B cell (primary cell): Measurements from ENCODE around the gene TBCC. TPM values are rescaled to one million over a fixed set of nuclear protein-coding genes. Genes with fewer than 3 reads are reported as not detected.

Experiments used
- ATAC-seq: fragments of 200-7000 bp; cut with Tn5 transposase; one replicate; pipeline ENCODE4 v1.10.0; 2021; ENCODE audit warnings: low read depth, mild to moderate bottlenecking, moderate number of reproducible peaks, moderate library complexity
- CTCF ChIA-PET: fragments of 350-600 bp; sonication (Branson Sonifier 250); formaldehyde crosslinking; loops from one replicate; lab custom pipeline; 2021; ENCODE audit warnings: antibody characterized with exemption, inconsistent platforms; lab: Charles Lee
- POLR2A ChIA-PET: fragments of 350-600 bp; sonication (Branson Sonifier 250); formaldehyde crosslinking; loops from one replicate; lab custom pipeline; 2021; ENCODE audit warnings: antibody characterized with exemption; lab: Charles Lee
- DNase-seq: peaks from one replicate; pipeline ENCODE4 v3.0.0; 2013
- H2AFZ ChIP-seq: 2 replicates; pipeline ENCODE4 v1.6.1; 2012; ENCODE audit warnings: mild to moderate bottlenecking, low read depth, low read length; ENCODE audit not compliant: insufficient read depth, poor library complexity, severe bottlenecking
- H3K27ac ChIP-seq, 2 donors: 1 replicate in 1 of 2; 2 replicates in 1 of 2; pipeline ENCODE4 v1.5.1; 2012 to 2013; ENCODE audit warnings: low read length in 2 of 2, mild to moderate bottlenecking in 2 of 2, moderate library complexity in 1 of 2
- H3K27me3 ChIP-seq, 4 experiments: fragments of 200-600 bp in 1 of 4; sonication (generic) in 1 of 4; replicated peaks in 1 of 4; 1 replicate in 2 of 4; 2 replicates in 2 of 4; pipeline versions ENCODE4 v1.6.1 to v1.7.0; 2013 to 2016; ENCODE audit warnings: low read length in 3 of 4, mild to moderate bottlenecking in 2 of 4, mixed read lengths in 1 of 4, moderate library complexity in 1 of 4; ENCODE audit not compliant: insufficient read depth in 4 of 4, control insufficient read depth in 3 of 4; ENCODE audit errors: control extremely low read depth in 1 of 4
- H3K36me3 ChIP-seq, 2 experiments: replicated peaks in 1 of 2; 1 replicate in 1 of 2; 2 replicates in 1 of 2; pipeline versions ENCODE4 v1.6.1 to v1.7.1; 2013; ENCODE audit warnings: low read length in 1 of 2; ENCODE audit not compliant: insufficient read depth in 2 of 2, control insufficient read depth in 1 of 2; ENCODE audit errors: control extremely low read depth in 1 of 2, extremely low read depth in 1 of 2
- H3K4me1 ChIP-seq, 2 donors: fragments of 200-600 bp in 1 of 2; sonication (generic) in 1 of 2; 1 replicate in 1 of 2; 2 replicates in 1 of 2; pipeline versions ENCODE4 v1.5.1 to v1.6.1; 2013 to 2017; ENCODE audit warnings: low read length in 2 of 2; ENCODE audit not compliant: control insufficient read depth in 2 of 2, insufficient read depth in 2 of 2
- H3K4me2 ChIP-seq: replicated peaks from 2 replicates; pipeline ENCODE3; 2012; ENCODE audit warnings: mild to moderate bottlenecking, low read depth, low read length; ENCODE audit not compliant: poor library complexity, severe bottlenecking
- H3K4me3 ChIP-seq, 5 experiments: fragments of 200-600 bp in 1 of 5; sonication (generic) in 1 of 5; 1 replicate in 3 of 5; 2 replicates in 2 of 5; pipeline versions ENCODE4 v1.5.1 to v1.7.0; 2011 to 2016; ENCODE audit warnings: low read length in 4 of 5, mild to moderate bottlenecking in 4 of 5, low read depth in 2 of 5, control low read depth in 1 of 5, moderate library complexity in 1 of 5; ENCODE audit not compliant: insufficient read depth in 1 of 5; ENCODE audit errors: control extremely low read depth in 1 of 5, extremely low read depth in 1 of 5
- H3K79me2 ChIP-seq: fragments of 200-600 bp; sonication (generic); one replicate; pipeline ENCODE4 v1.6.0; 2016; ENCODE audit warnings: low read length; ENCODE audit not compliant: control insufficient read depth, insufficient read depth
- H3K9ac ChIP-seq: fragments of 200-600 bp; sonication (generic); 2 replicates; pipeline ENCODE4 v1.6.1; 2017; ENCODE audit warnings: mild to moderate bottlenecking, low read length, moderate library complexity
- H3K9me3 ChIP-seq, 3 donors: one replicate each; pipeline versions ENCODE4 v1.6.1 to v1.7.1; 2013; ENCODE audit warnings: low read length in 2 of 3; ENCODE audit not compliant: control insufficient read depth in 2 of 3, insufficient read depth in 1 of 3; ENCODE audit errors: control extremely low read depth in 1 of 3
- H4K20me1 ChIP-seq: 2 replicates; pipeline ENCODE4 v1.6.0; 2012; ENCODE audit warnings: mild to moderate bottlenecking, low read length; ENCODE audit not compliant: insufficient read depth, control insufficient read depth, poor library complexity, severe bottlenecking
- H3K27ac Mint-ChIP-seq: one replicate; pipeline ENCODE4 v1.8.0; 2021; ENCODE audit warnings: mixed read lengths
- H3K27me3 Mint-ChIP-seq: one replicate; pipeline ENCODE4 v1.8.0; 2021; ENCODE audit warnings: mixed read lengths
- H3K4me1 Mint-ChIP-seq: one replicate; pipeline ENCODE4 v1.8.0; 2021; ENCODE audit warnings: mixed read lengths
- H3K4me3 Mint-ChIP-seq: one replicate; pipeline ENCODE4 v1.8.0; 2021; ENCODE audit warnings: mixed read lengths
- H3K9me3 Mint-ChIP-seq: one replicate; pipeline ENCODE4 v1.8.0; 2022; ENCODE audit warnings: mixed read lengths; ENCODE audit not compliant: insufficient read depth
- CTCF ChIP-seq: fragments of 200-600 bp; IDR thresholded peaks from one replicate; pipeline ENCODE4 v1.8.0; 2022; ENCODE audit warnings: antibody characterized with exemption, mild to moderate bottlenecking
- EZH2 ChIP-seq: IDR thresholded peaks from 2 replicates; pipeline ENCODE4 v1.6.1; 2012; ENCODE audit warnings: borderline replicate concordance, low read depth, mild to moderate bottlenecking, moderate library complexity, low read length; ENCODE audit not compliant: insufficient read depth, poor library complexity, severe bottlenecking
- WGBS: methylation state at CpG from one replicate; pipeline ENCODE4 v1.1.5; 2013; ENCODE audit warnings: missing lambda C conversion rate; ENCODE audit not compliant: insufficient coverage; 5-methylcytosine and 5-hydroxymethylcytosine counted together
- intact Hi-C: fragments of 100-400 bp; cut with micrococcal nuclease; formaldehyde crosslinking; loops from one replicate; pipeline ENCODE4 v1.10.0; 2022
- polyA plus RNA-seq: library from polyadenylated mRNA; depleted of rRNA; stranded (reverse); fragments of >200 nt; gene quantifications from 2 replicates; pipeline ENCODE4 v1.2.3, GENCODE V29; 2012
- total RNA-seq, 2 donors: library from RNA; stranded (reverse); fragments of 120-200 nt in 1 of 2; gene quantifications; 1 replicate in 1 of 2; 2 replicates in 1 of 2; pipeline versions ENCODE4 v1.2.3 to v1.2.4, GENCODE V29; 2013 to 2022

The TBCC gene
- total and polyA plus RNA-seq, 2 donors (not counting 1 experiment from before 2014, with no cell fraction given): 35.7 to 55.7 TPM

DNA sequence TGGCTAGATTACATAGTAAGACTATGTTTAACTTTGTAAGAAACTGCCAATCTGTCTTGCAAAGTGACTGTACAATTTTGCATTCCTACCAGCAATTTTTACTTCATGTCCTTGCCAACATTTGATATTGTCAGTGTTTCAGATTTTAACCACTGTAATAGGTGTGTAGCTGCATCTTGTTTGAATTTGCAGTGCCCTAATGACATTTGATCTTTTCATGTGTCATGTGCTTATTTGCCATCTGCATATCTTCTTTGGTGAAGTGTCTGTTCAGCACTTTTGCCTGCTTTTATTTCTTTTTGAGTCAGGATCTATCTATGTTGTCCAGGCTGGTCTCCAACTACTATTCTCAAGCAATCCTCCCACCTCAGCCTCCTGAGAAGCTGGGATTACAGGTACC, 21.1 kb downstream of the TBCC start:
- no peaks in the 10 kb centered on the region for H4K20me1 ChIP-seq
- H3K36me3 ChIP-seq: no peaks in the 10 kb centered on the region
- no peaks in the 10 kb centered on the region for H3K9me3 ChIP-seq
- H3K9me3 Mint-ChIP-seq: no peaks in the 10 kb centered on the region
- H3K4me3 ChIP-seq: no peak overlapping the region
- H3K9ac ChIP-seq: no peak overlapping the region
- DNase-seq: no peak
- peaks cover 12 to 17% of the 10 kb centered on the region in 2 donors for H3K4me1 ChIP-seq
- H3K27ac Mint-ChIP-seq: no peak overlapping the region
- no peak overlapping the region for H2AFZ ChIP-seq
- H3K27me3 ChIP-seq: peaks cover 0 to 3% (median 0%) of the 10 kb centered on the region in 4 experiments
- ChIA-PET POLR2A (interaction anchor here (3.7 kb wide), 1 partner anchor 21 kb away, joined by 38 read pairs; the partner anchor contains the start of gene TBCC), CTCF (interaction anchor here (0.6 to 4.5 kb wide), 4 partner anchors 58 to 157 kb away, joined by 3 to 102 read pairs (median 14); partner anchors contain the start of genes BICRAL and RPL7L1)
- ATAC-seq: no peak
- peaks cover 19% of the 10 kb centered on the region for H3K4me1 Mint-ChIP-seq
- intact Hi-C loops: loop anchor here (10.0 kb wide), 1 partner anchor 940 kb away; the partner anchor contains the start of genes PRICKLE4 and TOMM6
- H3K4me2 ChIP-seq: no peak overlapping the region
- H3K4me3 Mint-ChIP-seq: no peak overlapping the region
- H3K27me3 Mint-ChIP-seq: peaks cover 7% of the 10 kb centered on the region
- no peaks in the 10 kb centered on the region for H3K79me2 ChIP-seq
- H3K27ac ChIP-seq: no peak overlapping the region
- TF ChIP-seq CTCF: no peak
- TF ChIP-seq EZH2: no peak

GRCh38 chr6:42722497-42722896, 23.4 kb downstream of the TBCC start, which contains the start of gene PRPH2:
Gene PRPH2, minus strand, starts transcription at chr6:42722597. Its CDS starts 263 bp downstream, at chr6:42722334.
- Mint-ChIP-seq H3K27me3 (peaks cover 7% of the 10 kb centered on the region), H3K9me3 (no peaks in the 10 kb centered on the region), H3K4me3 (no peak within 1 kb of the TSS), H3K27ac (no peak within 1 kb of the TSS), H3K4me1 (peaks cover 15% of the 10 kb centered on the region)
- Histone ChIP-seq H3K4me3 (no peak within 1 kb of the TSS), H3K4me1 (peaks cover 12 to 17% of the 10 kb centered on the region in 2 donors), H3K4me2 (no peak within 1 kb of the TSS), H3K27me3 (peaks cover 0 to 3% (median 0%) of the 10 kb centered on the region in 4 experiments), H3K27ac (no peak within 1 kb of the TSS), H3K9me3 (no peaks in the 10 kb centered on the region), H3K79me2 (no peaks in the 10 kb centered on the region), H4K20me1 (no peaks in the 10 kb centered on the region), H3K9ac (no peak within 1 kb of the TSS), H2AFZ (no peak within 1 kb of the TSS), H3K36me3 (no peaks in the 10 kb centered on the region)
- intact Hi-C loops: loop anchor here (10.0 kb wide), 1 partner anchor 938 kb away; the partner anchor contains the start of genes PRICKLE4 and TOMM6
- WGBS: 92% methylated on average over 5 of the region's 6 CpGs
- CTCF ChIA-PET: interaction anchor here (1.0 kb wide), 1 partner anchor 61 kb away, joined by 3 read pairs; no protein-coding TSS in a partner anchor
- DNase-seq (no peak), ATAC-seq (no peak)
- POLR2A ChIA-PET: no interaction called here
- TF ChIP-seq CTCF (no peak), EZH2 (no peak)
